Astrocyte of the cerebellum (primary cell): ENCODE measurements around the gene SIRPB2.

Experiments used
- DNase-seq: peaks from one replicate; pipeline ENCODE4 v3.0.0-alpha.2; 2011; ENCODE audit warnings: low read depth
- H3K4me3 ChIP-seq: 2 replicates; pipeline ENCODE4 v1.5.1; 2011; ENCODE audit warnings: mild to moderate bottlenecking, low read depth, low read length, moderate library complexity
- CTCF ChIP-seq: IDR thresholded peaks from 2 replicates; pipeline ENCODE4 v1.5.1; 2012; ENCODE audit warnings: low read length, low read depth, moderate library complexity, mild to moderate bottlenecking; ENCODE audit errors: missing control alignments
- in situ Hi-C: cut with HindIII; loops from 2 replicates; pipeline ENCODE4 v1.10.0; 2017; ENCODE audit warnings: low sequenced_read_pairs

Gene SIRPB2

GRCh38 chr20:1467082-1467354 is 24.2 kb downstream of the SIRPB2 start:
- in situ Hi-C loops: no loop called here
- H3K4me3 ChIP-seq: no peak overlapping the region
- no peak for DNase-seq
- no peak for TF ChIP-seq CTCF

- in situ Hi-C loops: no loop called here
- peak within 1 kb of the TSS; percentile 90 for H3K4me3 ChIP-seq
- peak; percentile 84 for DNase-seq
- peak; percentile 82 for TF ChIP-seq CTCF
Observed at GRCh38 chr20:1466211-1467081, 24.8 kb downstream of the SIRPB2 start, which contains the start of gene NSFL1C. NSFL1C (minus strand) TSS chr20:1466849; CDS start chr20:1466824, 25 bp downstream.

DNA sequence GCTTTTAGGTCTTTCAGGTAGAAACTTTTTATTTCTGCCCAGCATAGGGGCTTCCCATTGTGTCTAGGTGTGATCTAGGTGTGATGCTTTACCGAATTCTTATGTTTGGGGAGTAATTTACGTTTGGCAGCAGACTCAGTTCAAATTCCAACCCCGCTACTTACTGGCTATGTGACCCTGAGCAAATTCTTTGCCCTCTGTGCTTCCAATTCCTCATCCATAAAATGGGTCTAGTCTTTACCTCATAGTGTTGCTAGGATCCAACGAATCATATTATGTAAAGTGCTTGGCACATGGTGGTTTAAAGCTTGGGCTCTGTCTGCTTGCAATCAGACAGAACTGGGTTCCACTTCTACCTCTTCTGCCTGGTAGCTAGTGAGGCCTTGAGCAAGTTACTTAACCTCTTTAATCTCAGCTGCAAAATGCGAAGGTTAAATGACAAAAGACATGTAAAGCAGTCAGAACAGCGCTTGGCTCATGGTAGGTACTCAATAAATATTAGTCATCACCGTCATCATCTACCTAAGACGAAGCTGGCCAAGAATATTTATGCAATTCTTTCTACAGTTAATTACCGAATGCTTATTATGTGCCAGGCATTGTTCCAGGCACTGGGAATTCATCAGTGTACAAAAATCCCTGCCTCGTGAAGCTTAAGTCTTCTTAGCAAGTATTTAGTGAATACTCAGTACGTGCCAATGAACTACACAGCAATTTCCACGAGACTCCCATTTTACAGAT is 25.6 kb downstream of the SIRPB2 start:
- H3K4me3 ChIP-seq: peak overlapping the region; percentile 90
- in situ Hi-C loops: no loop called here
- no peak for DNase-seq
- TF ChIP-seq CTCF: no peak

GRCh38 chr20:1463971-1464570 is 27.1 kb downstream of the SIRPB2 start:
- in situ Hi-C loops: no loop called here
- no peak for DNase-seq
- no peak overlapping the region for H3K4me3 ChIP-seq
- TF ChIP-seq CTCF: no peak

DNA sequence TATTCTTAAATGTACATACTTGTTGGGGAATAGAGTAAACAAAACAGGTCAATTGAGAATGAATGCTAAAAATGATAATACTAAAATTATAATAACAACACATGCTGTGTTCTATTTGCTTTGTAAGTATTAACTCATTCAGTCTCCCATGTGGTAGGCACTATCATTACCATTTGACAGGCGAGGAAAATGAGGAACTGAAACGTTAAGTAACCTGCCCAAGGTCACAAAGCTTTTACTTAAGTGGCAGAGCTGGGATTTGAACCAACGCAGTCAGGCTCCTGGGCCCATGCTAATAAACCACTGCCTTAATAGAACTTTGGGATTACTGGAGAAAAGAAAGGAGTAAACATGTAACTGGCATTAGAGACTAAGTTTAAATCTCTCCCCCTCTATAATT is 28.4 kb downstream of the SIRPB2 start:
- TF ChIP-seq CTCF: no peak
- no peak overlapping the region for H3K4me3 ChIP-seq
- in situ Hi-C loops: no loop called here
- no peak for DNase-seq

- in situ Hi-C loops: no loop called here
- no peak for TF ChIP-seq CTCF
- no peak for DNase-seq
- no peak overlapping the region for H3K4me3 ChIP-seq
Observed at GRCh38 chr20:1462001-1462400, 29.2 kb downstream of the SIRPB2 start.
